ENCODE data around the gene CNOT3.

CNOT3 gene

GRCh38 chr19:54149021-54149812 lies 11.7 kb downstream of the CNOT3 start:
- no peak overlapping the region for H2AFZ ChIP-seq
- H3K27ac ChIP-seq: no peak overlapping the region
- H3K27me3 ChIP-seq (ENCODE audit: control insufficient read depth, insufficient read depth, low read length): no peaks in the 10 kb centered on the region
- no peak for TF ChIP-seq CTCF (IDR thresholded peaks at IDR 0.05)
- no peaks in the 10 kb centered on the region for H3K79me2 ChIP-seq
- no peaks in the 10 kb centered on the region for H3K36me3 ChIP-seq (ENCODE audit: control insufficient read depth, insufficient read depth, low read length)
- no peak overlapping the region for H3K4me3 ChIP-seq (ENCODE audit: low read depth, low read length)
- H3K4me2 ChIP-seq (ENCODE audit: low read length): no peak overlapping the region
- no peaks in the 10 kb centered on the region for H3K9me3 ChIP-seq (ENCODE audit: control insufficient read depth, low read length)
- no peak overlapping the region for H3K9ac ChIP-seq
- H3K4me1 ChIP-seq: no peaks in the 10 kb centered on the region

- Histone ChIP-seq H3K4me3 (ENCODE audit: low read depth, low read length) (no peak overlapping the region), H3K4me1 (no peaks in the 10 kb centered on the region), H3K27me3 (ENCODE audit: control insufficient read depth, insufficient read depth, low read length) (no peaks in the 10 kb centered on the region), H3K9me3 (ENCODE audit: control insufficient read depth, low read length) (no peaks in the 10 kb centered on the region), H3K9ac (no peak overlapping the region), H3K36me3 (ENCODE audit: control insufficient read depth, insufficient read depth, low read length) (no peaks in the 10 kb centered on the region), H3K4me2 (ENCODE audit: low read length) (no peak overlapping the region), H2AFZ (no peak overlapping the region), H3K27ac (no peak overlapping the region), H3K79me2 (no peaks in the 10 kb centered on the region)
- no peak for TF ChIP-seq CTCF (IDR thresholded peaks at IDR 0.05)
These were observed 13.9 kb downstream of the CNOT3 start for GRCh38 chr19:54151362-54152035.

GRCh38 chr19:54152267-54152666 lies 14.7 kb downstream of the CNOT3 start:
- Histone ChIP-seq H3K9ac (no peak overlapping the region), H3K27me3 (ENCODE audit: control insufficient read depth, insufficient read depth, low read length) (no peaks in the 10 kb centered on the region), H2AFZ (no peak overlapping the region), H3K4me2 (ENCODE audit: low read length) (no peak overlapping the region), H3K36me3 (ENCODE audit: control insufficient read depth, insufficient read depth, low read length) (no peaks in the 10 kb centered on the region), H3K27ac (no peak overlapping the region), H3K9me3 (ENCODE audit: control insufficient read depth, low read length) (no peaks in the 10 kb centered on the region), H3K79me2 (no peaks in the 10 kb centered on the region), H3K4me1 (no peaks in the 10 kb centered on the region), H3K4me3 (ENCODE audit: low read depth, low read length) (no peak overlapping the region)
- no peak for TF ChIP-seq CTCF (IDR thresholded peaks at IDR 0.05)

- no peak overlapping the region for H3K4me2 ChIP-seq (ENCODE audit: low read length)
- no peaks in the 10 kb centered on the region for H3K9me3 ChIP-seq (ENCODE audit: control insufficient read depth, low read length)
- no peaks in the 10 kb centered on the region for H3K27me3 ChIP-seq (ENCODE audit: control insufficient read depth, insufficient read depth, low read length)
- peaks cover under 1% of the 10 kb centered on the region for H3K79me2 ChIP-seq
- no peaks in the 10 kb centered on the region for H3K4me1 ChIP-seq
- TF ChIP-seq CTCF (IDR thresholded peaks at IDR 0.05): no peak
- no peak overlapping the region for H2AFZ ChIP-seq
- no peaks in the 10 kb centered on the region for H3K36me3 ChIP-seq (ENCODE audit: control insufficient read depth, insufficient read depth, low read length)
- H3K9ac ChIP-seq: no peak overlapping the region
- no peak overlapping the region for H3K27ac ChIP-seq
- H3K4me3 ChIP-seq (ENCODE audit: low read depth, low read length): no peak overlapping the region
These were observed 15.4 kb downstream of the CNOT3 start for GRCh38 chr19:54152878-54153524.

All from parathyroid adenoma (tissue), 2 donors.